ENCODE results near the gene SRSF5.
A peak's percentile ranks its signal among the peaks of the same experiment; 100 is the strongest.
"Not testable (repeated sequence)": the region's sequence is repeated elsewhere in the genome, so short reads cannot be mapped to it uniquely, and the experiment has no call there.

The SRSF5 gene

GRCh38 chr14:69766984-69767368 lies at the start of gene SRSF5:
Gene SRSF5 (plus strand): TSS chr14:69767142. CDS start chr14:69768157, 1,015 bp downstream.
- DNase-seq, result peak; percentile 86 to 89

GRCh38 chr14:69718614-69719013 lies 48.3 kb upstream of the SRSF5 start:
- DNase-seq, result not testable (repeated sequence)

- DNase-seq, result no peak
Observed at GRCh38 chr14:69719501-69719951, 47.4 kb upstream of the SRSF5 start.

DNA sequence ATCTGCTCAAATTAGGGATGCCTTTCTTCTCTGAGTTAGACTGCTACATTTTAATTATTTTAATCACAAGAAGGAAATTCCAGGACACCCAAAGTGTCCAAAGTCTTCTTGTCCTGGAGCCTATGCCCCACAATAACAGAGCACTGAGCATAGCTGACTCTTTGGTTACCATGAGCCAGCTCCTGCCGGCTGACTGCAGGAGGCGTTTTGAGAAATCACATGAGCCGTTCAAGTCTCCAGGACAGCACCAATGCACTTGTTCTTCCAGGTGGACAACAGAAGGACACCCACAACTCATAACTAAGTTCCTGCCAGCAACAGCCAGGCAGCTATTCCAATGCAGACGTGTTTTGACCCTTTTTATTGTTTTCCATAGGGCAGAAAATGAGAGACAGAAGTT lies 46.0 kb upstream of the SRSF5 start:
- DNase-seq, result no peak

DNA sequence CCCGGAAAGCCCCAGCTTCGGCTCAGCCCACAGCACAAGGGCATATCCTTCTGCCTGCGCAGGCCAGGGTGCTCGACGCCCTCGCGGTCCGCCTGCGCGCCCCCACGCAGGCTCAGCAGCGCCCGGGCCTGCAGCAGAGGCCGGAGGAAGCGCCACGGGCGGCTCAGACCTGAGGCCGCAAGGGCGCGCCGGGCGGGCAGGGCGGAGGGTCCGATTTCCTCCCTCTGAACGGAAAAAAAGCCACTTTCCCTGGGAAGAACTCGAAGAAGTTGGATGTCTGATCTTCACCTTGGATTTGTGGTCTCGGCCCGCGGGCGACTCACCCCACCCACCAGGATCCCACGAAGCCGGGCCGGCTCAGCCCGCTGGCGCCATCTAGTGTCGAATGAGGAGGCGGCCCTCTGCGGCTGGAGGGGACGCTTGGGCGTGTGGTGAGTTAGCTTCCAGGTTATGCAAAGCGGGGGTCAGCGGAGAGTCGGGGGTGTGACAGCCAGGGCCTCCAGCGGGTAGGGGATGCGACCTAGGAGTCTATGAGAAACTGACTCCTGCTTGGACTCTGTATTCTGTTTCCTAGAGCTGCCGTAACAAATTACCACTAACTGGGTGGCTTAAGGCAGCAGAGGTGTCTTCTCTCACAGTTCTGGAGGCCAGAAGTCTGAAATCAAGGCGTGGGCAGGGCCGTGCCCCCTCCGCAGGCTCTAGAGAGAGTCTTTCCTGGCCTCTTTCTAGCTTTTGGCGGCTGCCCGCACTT lies 40.0 kb upstream of the SRSF5 start:
- peak; percentile 52 to 76 for DNase-seq

GRCh38 chr14:69727860-69728259 lies 39.1 kb upstream of the SRSF5 start:
- DNase-seq, result no peak

DNA sequence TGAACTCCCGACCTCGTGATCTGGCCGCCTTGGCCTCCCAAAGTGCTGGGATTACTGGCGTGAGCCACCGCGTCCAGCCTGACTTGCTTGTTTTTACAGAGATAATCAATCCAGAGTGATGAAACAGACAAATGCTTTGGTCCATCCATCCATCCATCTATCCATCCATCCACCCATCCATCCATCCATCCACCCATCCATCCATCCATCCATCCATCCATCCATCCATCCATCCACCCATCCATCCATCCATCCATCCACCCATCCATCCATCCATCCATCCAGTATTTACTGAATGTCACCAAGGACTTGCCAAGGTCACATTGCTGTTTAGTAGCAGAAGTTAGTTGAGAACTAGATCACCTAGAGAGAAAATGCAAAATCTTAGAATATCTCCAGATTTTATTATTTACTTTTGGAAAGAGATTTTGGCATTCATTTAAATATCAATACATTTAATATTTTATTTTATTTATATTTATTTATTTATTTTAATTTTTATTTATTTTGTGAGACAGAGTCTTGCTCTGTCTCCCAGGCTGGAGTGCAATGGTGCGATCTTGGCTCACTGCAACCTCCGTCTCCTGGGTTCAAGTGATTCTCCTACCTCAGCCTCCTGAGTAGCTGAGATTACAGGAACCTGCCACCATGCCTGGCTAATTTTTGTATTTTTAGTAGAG lies 34.9 kb upstream of the SRSF5 start:
- not testable (repeated sequence) for DNase-seq

- DNase-seq, result not testable (repeated sequence)
Observed at GRCh38 chr14:69736405-69736804, 30.5 kb upstream of the SRSF5 start.

DNA sequence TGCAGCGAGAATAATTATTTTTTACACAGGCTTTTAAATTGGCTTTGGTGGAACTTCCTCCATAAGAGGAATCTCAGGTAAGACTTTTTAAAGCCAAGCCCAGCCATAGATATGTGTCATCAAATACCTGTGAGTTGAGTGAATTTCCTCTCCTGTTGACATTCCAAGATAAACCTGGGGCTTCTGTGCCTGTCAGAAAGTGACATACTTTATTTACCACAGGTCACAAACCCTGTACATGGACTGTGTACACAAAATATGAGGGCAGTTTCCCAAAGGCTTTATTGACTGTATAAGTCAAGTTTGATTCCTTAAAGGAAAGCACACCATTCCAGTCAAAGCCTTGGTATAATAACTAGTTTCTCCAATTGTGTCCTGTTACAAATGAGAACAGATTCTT lies 25.9 kb upstream of the SRSF5 start:
- DNase-seq, result no peak

GRCh38 chr14:69749956-69750355 lies 17.0 kb upstream of the SRSF5 start:
- no peak for DNase-seq

GRCh38 chr14:69750495-69750894 lies 16.4 kb upstream of the SRSF5 start:
- DNase-seq, result no peak

DNA sequence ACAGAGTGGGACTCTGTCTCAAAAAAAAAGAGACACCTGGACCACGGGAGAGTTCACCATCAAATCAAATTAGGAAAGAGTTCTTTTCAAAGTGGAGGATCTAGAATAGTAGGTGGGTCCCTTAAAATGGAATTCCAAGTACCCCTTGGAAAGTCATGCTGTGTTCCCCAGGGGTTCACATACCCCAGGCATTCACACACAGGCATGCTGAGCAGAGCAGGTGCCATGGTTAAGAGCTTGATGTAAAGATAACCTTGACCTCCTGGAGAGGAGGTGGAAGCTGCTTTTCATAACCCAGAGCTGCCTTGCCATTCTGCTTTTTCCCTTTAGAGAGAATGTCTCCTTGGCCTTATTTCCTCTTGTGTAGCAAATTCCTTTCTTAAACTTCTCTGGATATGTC lies 14.2 kb upstream of the SRSF5 start:
- DNase-seq, result no peak

- DNase-seq, result no peak
Observed at GRCh38 chr14:69753860-69754259, 13.1 kb upstream of the SRSF5 start.

GRCh38 chr14:69754487-69754886 lies 12.5 kb upstream of the SRSF5 start:
- no peak for DNase-seq

- DNase-seq, result no peak
Observed at GRCh38 chr14:69755296-69755695, 11.6 kb upstream of the SRSF5 start.

- DNase-seq, result no peak
Observed at GRCh38 chr14:69755784-69756183, 11.2 kb upstream of the SRSF5 start.

DNA sequence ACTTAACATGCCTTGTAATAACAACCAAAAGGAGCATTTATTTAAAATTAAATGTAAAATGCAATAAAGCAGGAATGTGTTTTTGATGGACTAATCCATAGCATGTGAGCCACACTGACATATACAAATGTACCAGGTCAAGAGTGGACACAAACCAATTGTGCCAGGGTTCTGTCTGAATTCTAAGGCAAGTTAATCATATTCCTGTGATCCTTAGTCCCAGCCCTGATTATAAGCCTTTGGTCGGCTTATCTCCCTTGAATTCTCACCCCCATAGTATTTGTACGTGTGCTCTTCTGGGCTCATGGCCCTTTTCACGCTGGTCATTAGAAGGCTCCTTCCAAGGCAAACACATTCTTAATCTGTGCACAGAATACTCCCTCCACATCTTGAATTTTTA lies 10.6 kb upstream of the SRSF5 start:
- no peak for DNase-seq

DNA sequence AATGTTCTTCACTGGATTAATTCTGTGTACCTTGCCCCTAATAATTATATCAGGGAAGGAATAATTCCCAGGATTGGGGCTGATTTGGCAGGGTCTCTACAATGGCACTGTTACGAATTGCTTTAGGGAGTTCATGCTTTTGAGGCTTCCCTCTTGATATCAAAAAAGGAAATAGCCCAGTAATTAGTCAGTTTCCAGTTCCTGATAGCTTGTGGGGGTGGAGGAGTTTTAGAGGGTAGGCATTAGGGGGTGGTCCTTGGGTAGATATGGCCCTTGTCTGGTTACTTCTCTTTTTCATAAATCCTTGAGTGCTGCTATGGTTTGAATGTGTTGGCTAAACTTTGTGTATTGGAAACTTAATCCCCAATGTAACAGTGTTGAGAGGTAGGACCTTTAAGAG lies 6.1 kb upstream of the SRSF5 start:
- no peak for DNase-seq

DNA sequence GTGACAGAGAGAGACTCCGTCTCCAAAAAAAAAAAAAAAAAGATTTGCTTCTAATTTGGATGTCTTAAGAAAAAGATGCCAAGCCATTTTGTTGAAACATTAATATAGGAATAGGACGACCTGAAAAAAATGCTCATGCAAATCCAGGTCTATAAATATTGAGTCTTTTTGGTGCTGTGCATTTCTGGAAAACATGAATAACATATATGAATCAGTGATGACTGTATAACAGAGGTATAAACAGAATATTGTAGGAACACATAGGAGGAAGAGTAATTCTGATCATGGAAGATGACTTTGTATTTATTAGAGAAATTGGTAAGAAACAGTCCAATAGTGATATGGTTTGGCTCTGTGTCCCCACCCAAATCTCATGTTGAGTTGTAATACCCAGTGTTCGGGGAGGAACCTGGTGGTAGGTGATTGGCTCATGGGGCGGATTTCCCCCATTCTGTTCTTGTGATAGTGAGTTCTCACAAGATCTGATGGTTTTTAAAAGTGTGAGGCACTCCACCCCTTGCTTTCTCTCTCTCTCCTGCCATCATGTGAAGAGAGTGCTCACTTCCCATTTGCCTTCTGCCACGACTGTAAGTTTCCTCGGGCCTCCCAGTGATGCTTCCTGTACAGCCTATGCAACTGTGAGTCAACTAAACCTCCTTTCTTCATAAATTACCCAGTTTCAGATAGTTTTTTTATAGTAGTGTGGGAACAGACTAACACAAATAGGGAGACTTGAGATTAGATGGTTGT lies 3.0 kb upstream of the SRSF5 start:
- DNase-seq, result no peak

GRCh38 chr14:69767369-69767999 lies 542 bp downstream of the SRSF5 start:
- peak; percentile 86 to 88 for DNase-seq

- DNase-seq, result no peak
Observed at GRCh38 chr14:69768873-69769272, 1.9 kb downstream of the SRSF5 start.

DNA sequence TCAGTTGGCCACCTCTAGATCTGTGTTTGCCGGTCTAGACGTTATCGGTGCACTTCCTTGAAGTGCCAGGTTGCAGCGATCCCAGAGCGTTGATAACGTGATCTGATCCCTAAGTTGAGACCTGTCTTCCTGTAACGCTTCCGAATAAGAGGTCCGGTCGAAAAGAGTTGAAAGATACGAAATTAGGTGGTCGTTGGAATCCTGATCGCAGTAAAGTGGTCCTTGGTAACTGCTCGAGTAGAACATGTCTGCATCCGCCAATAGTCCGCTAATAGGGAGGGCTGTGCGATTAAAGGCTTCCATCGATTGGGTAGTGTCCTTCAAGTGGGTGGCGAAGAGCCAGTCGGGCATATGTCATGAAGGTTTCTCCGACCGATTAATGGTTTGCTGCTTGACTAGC lies 2.7 kb downstream of the SRSF5 start:
- no peak for DNase-seq

- DNase-seq, result no peak
Observed at GRCh38 chr14:69770559-69770958, 3.6 kb downstream of the SRSF5 start.
